A549 (cell line): Measurements from ENCODE around the gene PDK2. TPM values are rescaled to one million over a fixed set of nuclear protein-coding genes. Genes with fewer than 3 reads are reported as not detected.

Source experiments
- ATAC-seq, 2 experiments: fragments of 200-7000 bp in 1 of 2; fragments of >200 bp in 1 of 2; cut with Nextera tagmentation in 1 of 2; cut with Tn5 transposase in 1 of 2; 3 replicates each; pipeline versions ENCODE4 v1.8.0 to v1.9.1; 2018 to 2020; ENCODE audit warnings: mild to moderate bottlenecking in 1 of 2, moderate library complexity in 1 of 2
- CTCF ChIA-PET: fragments of 300-600 bp; sonication (Branson Sonifier 250); formaldehyde crosslinking; extraction: SDS; loops from one replicate; lab custom pipeline; 2021; ENCODE audit warnings: antibody characterized with exemption, inconsistent platforms; lab: Yijun Ruan, JAX
- POLR2A ChIA-PET: fragments of 350-600 bp; formaldehyde crosslinking; extraction: SDS; loops from one replicate; lab custom pipeline; 2021; ENCODE audit warnings: antibody characterized with exemption, inconsistent platforms; lab: Yijun Ruan, JAX
- DNase-seq, 2 experiments: peaks; one replicate each; pipeline versions ENCODE4 v3.0.0 to v3.0.0-alpha.2; 2011 to 2016; ENCODE audit warnings: low read depth in 1 of 2, low spot score in 1 of 2
- FAIRE-seq: peaks from 2 replicates; lab custom pipeline; 2011; peaks lifted over from hg19 to GRCh38; lab: Jason Lieb, UNC
- H3K27ac ChIP-seq, 2 experiments: fragments of >200 bp; sonication (Bioruptor Twin); formaldehyde crosslinking; 3 replicates each; pipeline ENCODE4 v1.5.1; 2016 to 2017
- H3K4me1 ChIP-seq: fragments of >200 bp; sonication (Bioruptor Twin); formaldehyde crosslinking; 3 replicates; pipeline ENCODE4 v1.6.1; 2016
- H3K4me2 ChIP-seq: fragments of >200 bp; sonication (Bioruptor Twin); formaldehyde crosslinking; 3 replicates; pipeline ENCODE4 v1.6.1; 2016
- H3K4me3 ChIP-seq: fragments of >200 bp; sonication (Bioruptor Twin); formaldehyde crosslinking; 3 replicates; pipeline ENCODE4 v1.5.1; 2016
- H3K9me3 ChIP-seq: fragments of >200 bp; sonication (Bioruptor Twin); formaldehyde crosslinking; 3 replicates; pipeline ENCODE4 v1.6.1; 2016
- BHLHE40 ChIP-seq: IDR thresholded peaks from 2 replicates; pipeline ENCODE4 v1.6.1; 2012; ENCODE audit warnings: low read depth, low read length, inconsistent platforms
- CHD2 ChIP-seq: fragments of 150-350 bp; IDR thresholded peaks from 2 replicates; pipeline ENCODE4 v1.6.1; 2014; ENCODE audit warnings: low read length; ENCODE audit not compliant: partially characterized antibody
- CHD4 ChIP-seq: fragments of 200-600 bp; sonication (generic); IDR thresholded peaks from 2 replicates; pipeline ENCODE4 v1.6.1; 2016; ENCODE audit warnings: antibody characterized with exemption, mild to moderate bottlenecking, borderline replicate concordance
- CTCF ChIP-seq: fragments of >200 bp; sonication (Bioruptor Twin); formaldehyde crosslinking; IDR thresholded peaks from 3 replicates; pipeline ENCODE4 v1.5.1; 2016
- EHF ChIP-seq: fragments of 250-450 bp; sonication (Bioruptor Pico); IDR thresholded peaks from 2 replicates; pipeline ENCODE4 v1.5.0; 2020; ENCODE audit warnings: mild to moderate bottlenecking
- EP300 ChIP-seq, 2 experiments: fragments of >200 bp; sonication (Bioruptor Twin); formaldehyde crosslinking; IDR thresholded peaks; 2 replicates in 1 of 2; 3 replicates in 1 of 2; pipeline ENCODE4 v1.6.1; 2016 to 2017
- GATA3 ChIP-seq: IDR thresholded peaks from 2 replicates; pipeline ENCODE4 v1.6.1; 2012; ENCODE audit warnings: borderline replicate concordance
- HDAC2 ChIP-seq: fragments of 200-600 bp; sonication (generic); IDR thresholded peaks from 2 replicates; pipeline ENCODE4 v1.6.1; 2016
- HES2 ChIP-seq: fragments of >200 bp; sonication (Bioruptor Twin); formaldehyde crosslinking; IDR thresholded peaks from 2 replicates; pipeline ENCODE4 v1.6.1; 2016
- JUN ChIP-seq, 2 experiments: fragments of >200 bp; sonication (Bioruptor Twin); formaldehyde crosslinking; IDR thresholded peaks; 2 replicates in 1 of 2; 3 replicates in 1 of 2; pipeline ENCODE4 v1.6.1; 2016 to 2017
- NPAS2 ChIP-seq: fragments of 250-450 bp; sonication (Bioruptor Pico); IDR thresholded peaks from 2 replicates; pipeline ENCODE4 v1.8.0; 2022; ENCODE audit warnings: mild to moderate bottlenecking, moderate library complexity, borderline replicate concordance
- PBX3 ChIP-seq: IDR thresholded peaks from 2 replicates; pipeline ENCODE4 v1.6.1; 2012
- PHF8 ChIP-seq: fragments of 200-600 bp; sonication (generic); IDR thresholded peaks from 2 replicates; pipeline ENCODE4 v1.6.1; 2016; ENCODE audit warnings: low read depth, mild to moderate bottlenecking, antibody characterized with exemption, moderate library complexity, borderline replicate concordance
- POLR2A ChIP-seq: IDR thresholded peaks from 2 replicates; pipeline ENCODE4 v1.6.1; 2012; ENCODE audit warnings: mild to moderate bottlenecking, low read length
- POLR2AphosphoS2 ChIP-seq: conservative IDR thresholded peaks from 2 replicates; pipeline ENCODE4 v1.6.1; 2012; ENCODE audit warnings: low read length, improper control_type of control experiment, inconsistent platforms
- RCOR1 ChIP-seq: fragments of 150-350 bp; IDR thresholded peaks from 2 replicates; pipeline ENCODE4 v1.6.1; 2014; ENCODE audit warnings: antibody characterized with exemption, low read length, low read depth
- RFX5 ChIP-seq: fragments of 450-650 bp; IDR thresholded peaks from 2 replicates; pipeline ENCODE4 v1.7.1; 2014; ENCODE audit warnings: antibody characterized with exemption, mild to moderate bottlenecking, moderate library complexity
- TFCP2L1 ChIP-seq: fragments of 250-450 bp; sonication (Bioruptor Pico); IDR thresholded peaks from 2 replicates; pipeline ENCODE4 v1.5.0; 2021; ENCODE audit warnings: mild to moderate bottlenecking
- TP53 ChIP-seq: fragments of 250-450 bp; sonication (Bioruptor Pico); IDR thresholded peaks from 2 replicates; pipeline ENCODE4 v1.5.0; 2021; ENCODE audit warnings: mild to moderate bottlenecking, moderate library complexity
- ZC3H11A ChIP-seq: fragments of 450-650 bp; IDR thresholded peaks from 2 replicates; pipeline ENCODE4 v1.6.1; 2014; ENCODE audit warnings: antibody characterized with exemption, mild to moderate bottlenecking
- WGBS: methylation state at CpG from one replicate; pipeline ENCODE4 v1.1.6; 2017; ENCODE audit errors: missing lambda C conversion rate; 5-methylcytosine and 5-hydroxymethylcytosine counted together
- polyA plus RNA-seq, 4 experiments: library from polyadenylated mRNA; depleted of rRNA in 3 of 4; stranded (reverse); fragments of >200 nt; fragmentation: RNase III in 1 of 4; extraction: RNeasy Plus Mini Kit Qiagen cat#74134 plus additional on column Dnase treatment in 1 of 4; gene quantifications; 2 replicates in 3 of 4; 3 replicates in 1 of 4; pipeline ENCODE4 v1.2.3, GENCODE V29; 2011 to 2017
- TF ChIP-seq, protein P1 (sequence below): fragments of 200-600 bp; sonication (generic); IDR thresholded peaks from 2 replicates; pipeline ENCODE4 v1.6.1; 2016; ENCODE audit warnings: antibody characterized with exemption, mild to moderate bottlenecking, moderate library complexity
- TF ChIP-seq, protein P2 (sequence below): fragments of 150-350 bp; IDR thresholded peaks from 2 replicates; pipeline ENCODE4 v1.6.1; 2014; ENCODE audit warnings: low read depth, mild to moderate bottlenecking, low read length

Gene PDK2
- polyA plus RNA-seq, 2 of the 4 experiments (the other 2 are of a cell fraction), result 14.1 to 28.5 TPM

GRCh38 chr17:50080096-50080480, 15.1 kb upstream of the PDK2 start:
- ATAC-seq (0 out of 6 replicates have a peak, but pooled peaks of 1 of the 2 experiments have one; percentile 1), FAIRE-seq (no peak), DNase-seq (no peak)
- peaks cover 12% of the 10 kb centered on the region; the same call in 2 of the 3 replicates for H3K4me1 ChIP-seq
- H3K4me3 ChIP-seq, result no peak overlapping the region
- WGBS, result 95% methylated on average over 11 of the region's 11 CpGs
- TF ChIP-seq EP300 (IDR thresholded peaks at IDR 0.05), result no peak
- no peak for TF ChIP-seq JUN (IDR thresholded peaks at IDR 0.05)
- TF ChIP-seq PHF8, result no peak
- TF ChIP-seq RCOR1, result no peak
- TF ChIP-seq BHLHE40, result no peak
- TF ChIP-seq RFX5, result no peak
- no peak for TF ChIP-seq TP53 (CRISPR knock-in tag)
- no peak for TF ChIP-seq TFCP2L1
- no peak for TF ChIP-seq CHD2
- TF ChIP-seq ZC3H11A, result no peak
- no peak for TF ChIP-seq POLR2AphosphoS2
- TF ChIP-seq, protein P1, sequence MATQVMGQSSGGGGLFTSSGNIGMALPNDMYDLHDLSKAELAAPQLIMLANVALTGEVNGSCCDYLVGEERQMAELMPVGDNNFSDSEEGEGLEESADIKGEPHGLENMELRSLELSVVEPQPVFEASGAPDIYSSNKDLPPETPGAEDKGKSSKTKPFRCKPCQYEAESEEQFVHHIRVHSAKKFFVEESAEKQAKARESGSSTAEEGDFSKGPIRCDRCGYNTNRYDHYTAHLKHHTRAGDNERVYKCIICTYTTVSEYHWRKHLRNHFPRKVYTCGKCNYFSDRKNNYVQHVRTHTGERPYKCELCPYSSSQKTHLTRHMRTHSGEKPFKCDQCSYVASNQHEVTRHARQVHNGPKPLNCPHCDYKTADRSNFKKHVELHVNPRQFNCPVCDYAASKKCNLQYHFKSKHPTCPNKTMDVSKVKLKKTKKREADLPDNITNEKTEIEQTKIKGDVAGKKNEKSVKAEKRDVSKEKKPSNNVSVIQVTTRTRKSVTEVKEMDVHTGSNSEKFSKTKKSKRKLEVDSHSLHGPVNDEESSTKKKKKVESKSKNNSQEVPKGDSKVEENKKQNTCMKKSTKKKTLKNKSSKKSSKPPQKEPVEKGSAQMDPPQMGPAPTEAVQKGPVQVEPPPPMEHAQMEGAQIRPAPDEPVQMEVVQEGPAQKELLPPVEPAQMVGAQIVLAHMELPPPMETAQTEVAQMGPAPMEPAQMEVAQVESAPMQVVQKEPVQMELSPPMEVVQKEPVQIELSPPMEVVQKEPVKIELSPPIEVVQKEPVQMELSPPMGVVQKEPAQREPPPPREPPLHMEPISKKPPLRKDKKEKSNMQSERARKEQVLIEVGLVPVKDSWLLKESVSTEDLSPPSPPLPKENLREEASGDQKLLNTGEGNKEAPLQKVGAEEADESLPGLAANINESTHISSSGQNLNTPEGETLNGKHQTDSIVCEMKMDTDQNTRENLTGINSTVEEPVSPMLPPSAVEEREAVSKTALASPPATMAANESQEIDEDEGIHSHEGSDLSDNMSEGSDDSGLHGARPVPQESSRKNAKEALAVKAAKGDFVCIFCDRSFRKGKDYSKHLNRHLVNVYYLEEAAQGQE, result no peak
- TF ChIP-seq CTCF, result no peak
- TF ChIP-seq POLR2A, result no peak
- no peak overlapping the region for H3K4me2 ChIP-seq
- peak overlapping the region in 1 of 2 experiments; percentile 71; a peak in 2 of 6 replicates for H3K27ac ChIP-seq
- CTCF ChIA-PET, result interaction anchor here (0.7 to 13.5 kb wide), 18 partner anchors 7 to 197 kb away, joined by 3 to 345 read pairs (median 4); partner anchors contain the start of genes ITGA3 and PDK2
- no peaks in the 10 kb centered on the region for H3K9me3 ChIP-seq
- POLR2A ChIA-PET, result interaction anchor here (0.6 to 1.3 kb wide), 4 partner anchors 12 to 70 kb away, joined by 3 to 8 read pairs (median 4); no protein-coding TSS in a partner anchor

GRCh38 chr17:50080827-50081226, 14.3 kb upstream of the PDK2 start:
- Histone ChIP-seq H3K9me3 (no peaks in the 10 kb centered on the region), H3K4me3 (no peak overlapping the region), H3K4me2 (no peak overlapping the region), H3K4me1 (peaks cover 12% of the 10 kb centered on the region; the same call in 2 of the 3 replicates), H3K27ac (no peak overlapping the region)
- POLR2A ChIA-PET, result interaction anchor here (1.1 kb wide), 1 partner anchor 19 kb away, joined by 3 read pairs; no protein-coding TSS in a partner anchor
- 90% methylated on average over 7 of the region's 7 CpGs for WGBS
- no peak for DNase-seq
- FAIRE-seq, result no peak
- CTCF ChIA-PET, result interaction anchor here (0.6 to 13.5 kb wide), 10 partner anchors 8 to 221 kb away, joined by 3 to 345 read pairs (median 4); partner anchors contain the start of genes ITGA3 and PDK2
- no peak for ATAC-seq
- no peak for TF ChIP-seq CHD2
- TF ChIP-seq NPAS2 (CRISPR knock-in tag), result no peak
- TF ChIP-seq EHF, result no peak
- no peak for TF ChIP-seq HES2
- no peak for TF ChIP-seq POLR2AphosphoS2
- TF ChIP-seq, protein P1, result no peak
- no peak for TF ChIP-seq PBX3
- TF ChIP-seq JUN (IDR thresholded peaks at IDR 0.05), result no peak
- TF ChIP-seq HDAC2, result no peak
- no peak for TF ChIP-seq CHD4
- TF ChIP-seq, protein P2, sequence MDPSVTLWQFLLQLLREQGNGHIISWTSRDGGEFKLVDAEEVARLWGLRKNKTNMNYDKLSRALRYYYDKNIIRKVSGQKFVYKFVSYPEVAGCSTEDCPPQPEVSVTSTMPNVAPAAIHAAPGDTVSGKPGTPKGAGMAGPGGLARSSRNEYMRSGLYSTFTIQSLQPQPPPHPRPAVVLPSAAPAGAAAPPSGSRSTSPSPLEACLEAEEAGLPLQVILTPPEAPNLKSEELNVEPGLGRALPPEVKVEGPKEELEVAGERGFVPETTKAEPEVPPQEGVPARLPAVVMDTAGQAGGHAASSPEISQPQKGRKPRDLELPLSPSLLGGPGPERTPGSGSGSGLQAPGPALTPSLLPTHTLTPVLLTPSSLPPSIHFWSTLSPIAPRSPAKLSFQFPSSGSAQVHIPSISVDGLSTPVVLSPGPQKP, result no peak
- no peak for TF ChIP-seq GATA3
- no peak for TF ChIP-seq CTCF
